GM19438 (cell line): ENCODE measurements around the gene ST7L.

ENCODE experiments used
- ATAC-seq: cut with Tn5 transposase; IDR thresholded peaks from one replicate; pipeline ENCODE4 v1.9.1; 2021; ENCODE audit warnings: low read depth; ENCODE audit not compliant: unreplicated experiment

ST7L gene

GRCh38 chr1:112554411-112554810 lies 64.5 kb downstream of the ST7L start:
- no peak for ATAC-seq

- no peak for ATAC-seq
These were observed 69.4 kb downstream of the ST7L start for GRCh38 chr1:112549590-112549989.

- ATAC-seq: no peak
These were observed 70.4 kb downstream of the ST7L start for GRCh38 chr1:112548547-112548946.

- ATAC-seq: no peak
These were observed 72.9 kb downstream of the ST7L start for GRCh38 chr1:112546076-112546475.

- no peak for ATAC-seq
These were observed 74.2 kb downstream of the ST7L start for GRCh38 chr1:112544751-112545150.

- no peak for ATAC-seq
These were observed 74.8 kb downstream of the ST7L start for GRCh38 chr1:112544011-112544688.

- ATAC-seq: no peak
These were observed 76.6 kb downstream of the ST7L start for GRCh38 chr1:112542206-112542973.

- ATAC-seq: no peak
These were observed 77.6 kb downstream of the ST7L start for GRCh38 chr1:112541299-112541698.

- ATAC-seq: no peak
These were observed 78.6 kb downstream of the ST7L start for GRCh38 chr1:112540226-112540794.

GRCh38 chr1:112538883-112539282 lies 80.1 kb downstream of the ST7L start:
- ATAC-seq: no peak

- ATAC-seq: no peak
These were observed 81.5 kb downstream of the ST7L start for GRCh38 chr1:112537456-112537855.

GRCh38 chr1:112536561-112536960 lies 82.4 kb downstream of the ST7L start:
- ATAC-seq: no peak

- no peak for ATAC-seq
These were observed 85.9 kb downstream of the ST7L start for GRCh38 chr1:112533029-112533428.

GRCh38 chr1:112532064-112532463 lies 86.9 kb downstream of the ST7L start:
- ATAC-seq: no peak

- no peak for ATAC-seq
These were observed 88.1 kb downstream of the ST7L start for GRCh38 chr1:112530832-112531231.

- no peak for ATAC-seq
These were observed 89.6 kb downstream of the ST7L start for GRCh38 chr1:112529301-112529700.

- no peak for ATAC-seq
These were observed 90.9 kb downstream of the ST7L start for GRCh38 chr1:112528076-112528475.

- no peak for ATAC-seq
These were observed 91.5 kb downstream of the ST7L start for GRCh38 chr1:112527266-112528010.

- ATAC-seq: no peak
These were observed 94.0 kb downstream of the ST7L start for GRCh38 chr1:112524986-112525385.

GRCh38 chr1:112524251-112524650 lies 94.7 kb downstream of the ST7L start:
- ATAC-seq: no peak

GRCh38 chr1:112522621-112523020 lies 96.3 kb downstream of the ST7L start:
- no peak for ATAC-seq
